HEK293 (cell line): ENCODE measurements around the gene PLCB1.

Experiments used
- BCL11A ChIP-seq: fragments of 450-650 bp; formaldehyde crosslinking; IDR thresholded peaks from 2 replicates; pipeline ENCODE4 v1.5.1; 2016; ENCODE audit warnings: low read depth, missing biosample characterization, missing genetic modification characterization
- CTCF ChIP-seq: fragments of 450-650 bp; formaldehyde crosslinking; IDR thresholded peaks from 2 replicates; pipeline ENCODE4 v1.5.1; 2016; ENCODE audit warnings: missing biosample characterization, missing genetic modification characterization
- YY1 ChIP-seq: fragments of 450-650 bp; formaldehyde crosslinking; IDR thresholded peaks from 2 replicates; pipeline ENCODE4 v1.5.1; 2018; ENCODE audit warnings: missing biosample characterization, missing genetic modification characterization
- ZFP41 ChIP-seq: fragments of 450-650 bp; formaldehyde crosslinking; IDR thresholded peaks from 2 replicates; pipeline ENCODE4 v1.5.1; 2016; ENCODE audit warnings: missing biosample characterization, missing genetic modification characterization, borderline replicate concordance
- ZNF146 ChIP-seq: fragments of 450-650 bp; formaldehyde crosslinking; IDR thresholded peaks from 2 replicates; pipeline ENCODE4 v1.5.1; 2016; ENCODE audit warnings: missing biosample characterization, missing genetic modification characterization
- ZNF423 ChIP-seq: fragments of 450-650 bp; formaldehyde crosslinking; IDR thresholded peaks from 2 replicates; pipeline ENCODE4 v1.5.1; 2016; ENCODE audit warnings: missing biosample characterization, missing genetic modification characterization
- ZNF629 ChIP-seq: fragments of 450-650 bp; formaldehyde crosslinking; IDR thresholded peaks from 2 replicates; pipeline ENCODE4 v1.5.1; 2017; ENCODE audit warnings: missing biosample characterization, missing genetic modification characterization
- ZNF639 ChIP-seq: fragments of 450-650 bp; formaldehyde crosslinking; IDR thresholded peaks from 2 replicates; pipeline ENCODE4 v1.5.1; 2016; ENCODE audit warnings: missing biosample characterization, missing genetic modification characterization
- ZNF776 ChIP-seq: fragments of 450-650 bp; formaldehyde crosslinking; IDR thresholded peaks from 2 replicates; pipeline ENCODE4 v1.5.0; 2017; ENCODE audit warnings: missing biosample characterization, missing genetic modification characterization, borderline replicate concordance

- TF ChIP-seq CTCF (tag by site-specific recombination) (no peak), ZNF639 (tag by site-specific recombination) (no peak), ZNF146 (tag by site-specific recombination) (no peak), ZNF423 (no peak), YY1 (tag by site-specific recombination) (no peak), ZNF776 (tag by site-specific recombination) (no peak), ZNF629 (tag by site-specific recombination) (no peak), ZFP41 (tag by site-specific recombination) (no peak), BCL11A (tag by site-specific recombination) (no peak)
These were observed 416.0 kb downstream of the PLCB1 start for GRCh38 chr20:8547968-8548588.
